CD4-positive, alpha-beta T cell (primary cell): ENCODE measurements around the gene TRPC4AP. TPM values are rescaled to one million over a fixed set of nuclear protein-coding genes. Genes with fewer than 3 reads are reported as not detected.

Experiments used
- ATAC-seq: fragments of 200-7000 bp; cut with Tn5 transposase; one replicate; pipeline ENCODE4 v1.10.0; 2022; ENCODE audit warnings: mild to moderate bottlenecking; ENCODE audit not compliant: poor library complexity
- CTCF ChIA-PET: fragments of 350-600 bp; sonication (Branson Sonifier 250); formaldehyde crosslinking; loops from one replicate; lab custom pipeline; 2021; ENCODE audit warnings: antibody characterized with exemption, inconsistent platforms; lab: Charles Lee
- POLR2A ChIA-PET: fragments of 350-600 bp; sonication (Branson Sonifier 250); formaldehyde crosslinking; loops from one replicate; lab custom pipeline; 2021; ENCODE audit warnings: antibody characterized with exemption, inconsistent platforms; lab: Charles Lee
- DNase-seq, 14 experiments: peaks; one replicate each; pipeline ENCODE4 v3.0.0-alpha.2; 2013 to 2020; ENCODE audit warnings: mixed read lengths in 2 of 14
- H3K27ac ChIP-seq, 2 donors: one replicate each; pipeline versions ENCODE4 v1.5.1 to v1.7.0; 2013; ENCODE audit warnings: low read length in 2 of 2, low read depth in 1 of 2, mild to moderate bottlenecking in 1 of 2
- H3K27me3 ChIP-seq, 2 experiments: 1 replicate in 1 of 2; 2 replicates in 1 of 2; pipeline versions ENCODE4 v1.6.1 to v1.7.0; 2013; ENCODE audit warnings: low read length in 2 of 2, control low read depth in 1 of 2, mild to moderate bottlenecking in 1 of 2, moderate library complexity in 1 of 2; ENCODE audit not compliant: insufficient read depth in 2 of 2, control insufficient read depth in 1 of 2
- H3K36me3 ChIP-seq: one replicate; pipeline ENCODE4 v1.6.1; 2013; ENCODE audit warnings: low read length, control low read depth; ENCODE audit not compliant: insufficient read depth
- H3K4me1 ChIP-seq: one replicate; pipeline ENCODE4 v1.6.1; 2013; ENCODE audit warnings: low read length, control low read depth; ENCODE audit not compliant: insufficient read depth
- H3K4me3 ChIP-seq: one replicate; pipeline ENCODE4 v1.5.1; 2013; ENCODE audit warnings: mild to moderate bottlenecking, low read length, moderate library complexity
- H3K9me3 ChIP-seq, 2 experiments: 1 replicate in 1 of 2; 2 replicates in 1 of 2; pipeline versions ENCODE4 v1.6.1 to v1.7.0; 2013; ENCODE audit warnings: low read length in 2 of 2, mild to moderate bottlenecking in 2 of 2, control low read depth in 1 of 2, moderate library complexity in 1 of 2; ENCODE audit not compliant: control insufficient read depth in 1 of 2, insufficient read depth in 1 of 2
- H3K27ac Mint-ChIP-seq: one replicate; pipeline ENCODE4 v1.8.0; 2020; ENCODE audit warnings: mixed read lengths
- H3K27me3 Mint-ChIP-seq: one replicate; pipeline ENCODE4 v1.8.0; 2021; ENCODE audit warnings: mixed read lengths
- H3K36me3 Mint-ChIP-seq: one replicate; pipeline ENCODE4 v1.8.0; 2021; ENCODE audit warnings: low read depth, mixed read lengths
- H3K4me1 Mint-ChIP-seq: one replicate; pipeline ENCODE4 v1.8.0; 2021; ENCODE audit warnings: low read depth, mixed read lengths
- H3K4me3 Mint-ChIP-seq: one replicate; pipeline ENCODE4 v1.8.0; 2020; ENCODE audit warnings: mild to moderate bottlenecking, mixed read lengths
- H3K9me3 Mint-ChIP-seq: one replicate; pipeline ENCODE4 v1.8.0; 2020; ENCODE audit warnings: mixed read lengths
- CTCF ChIP-seq: fragments of 200-600 bp; IDR thresholded peaks from one replicate; pipeline ENCODE4 v1.8.0; 2022; ENCODE audit warnings: antibody characterized with exemption, mild to moderate bottlenecking
- intact Hi-C, 2 experiments: fragments of 100-400 bp; cut with DNase I in 1 of 2; cut with micrococcal nuclease in 1 of 2; formaldehyde crosslinking; loops; one replicate each; pipeline versions ENCODE4 v1.15.1 to v1.9.0; 2023 to 2025; cut with DNase I, micrococcal nuclease
- total RNA-seq, 174 experiments: library from RNA in 2 of 174; stranded (reverse) in 2 of 174; gene quantifications; one replicate each; pipeline ENCODE4 v1.2.3 and lab custom pipeline; 2021 to 2026

The TRPC4AP gene
- total RNA-seq, 2 experiments from 2014 or later: 56.3 to 60.6 TPM

DNA sequence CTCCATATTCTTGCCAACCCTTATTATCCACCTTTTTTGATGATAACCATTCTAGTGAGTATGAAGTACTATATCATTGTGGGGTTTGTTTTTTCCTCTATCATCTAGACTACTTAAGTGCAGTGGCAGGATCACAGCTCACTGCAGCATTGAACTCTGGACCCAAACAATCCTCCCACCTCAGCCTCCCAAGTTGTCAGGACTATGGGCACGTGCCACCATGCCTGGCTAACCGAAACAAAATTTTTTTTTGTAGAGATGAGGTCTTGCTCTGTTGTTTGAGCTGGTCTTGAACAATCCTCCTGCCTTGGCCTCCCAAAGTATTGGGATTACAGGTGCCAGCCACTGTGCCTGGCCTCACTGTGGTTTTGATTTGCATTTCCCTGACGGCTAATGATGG lies 67.5 kb downstream of the TRPC4AP start:
- no peaks in the 10 kb centered on the region for H3K27me3 ChIP-seq
- ATAC-seq (no peak), DNase-seq (no peak)
- intact Hi-C loops: no loop called here
- H3K9me3 ChIP-seq: no peaks in the 10 kb centered on the region
- ChIA-PET POLR2A (no interaction called here), CTCF (interaction anchor here (1.1 kb wide), 1 partner anchor 71 kb away, joined by 3 read pairs; no protein-coding TSS in a partner anchor)
- no peaks in the 10 kb centered on the region for H3K4me1 ChIP-seq
- Mint-ChIP-seq H3K36me3 (peaks cover 75% of the 10 kb centered on the region), H3K4me3 (no peak overlapping the region), H3K9me3 (no peaks in the 10 kb centered on the region), H3K27me3 (no peaks in the 10 kb centered on the region), H3K27ac (no peak overlapping the region), H3K4me1 (no peaks in the 10 kb centered on the region)
- H3K36me3 ChIP-seq: peaks cover 51% of the 10 kb centered on the region
- H3K27ac ChIP-seq: no peak overlapping the region
- H3K4me3 ChIP-seq: no peak overlapping the region
- TF ChIP-seq CTCF: no peak

DNA sequence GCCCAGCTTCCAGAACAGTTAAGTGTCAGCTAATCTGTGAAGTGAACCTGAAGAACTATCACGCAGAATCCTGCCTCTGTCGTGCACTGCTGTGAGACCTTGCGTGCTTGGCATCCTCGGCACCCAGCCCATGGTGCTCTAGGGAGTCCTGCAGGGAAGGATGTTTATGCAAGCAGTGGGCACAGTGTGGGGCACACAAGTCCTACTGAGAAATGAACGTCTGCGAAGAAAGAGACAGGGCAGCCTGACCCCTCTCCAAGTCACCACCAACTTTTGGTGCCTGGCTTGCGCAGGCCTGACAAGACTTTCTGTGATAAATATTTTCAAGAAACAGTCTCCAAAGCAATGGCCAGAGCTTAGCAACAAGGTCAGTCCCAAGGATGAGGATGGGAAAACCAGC lies 69.0 kb downstream of the TRPC4AP start:
- POLR2A ChIA-PET: no interaction called here

DNA sequence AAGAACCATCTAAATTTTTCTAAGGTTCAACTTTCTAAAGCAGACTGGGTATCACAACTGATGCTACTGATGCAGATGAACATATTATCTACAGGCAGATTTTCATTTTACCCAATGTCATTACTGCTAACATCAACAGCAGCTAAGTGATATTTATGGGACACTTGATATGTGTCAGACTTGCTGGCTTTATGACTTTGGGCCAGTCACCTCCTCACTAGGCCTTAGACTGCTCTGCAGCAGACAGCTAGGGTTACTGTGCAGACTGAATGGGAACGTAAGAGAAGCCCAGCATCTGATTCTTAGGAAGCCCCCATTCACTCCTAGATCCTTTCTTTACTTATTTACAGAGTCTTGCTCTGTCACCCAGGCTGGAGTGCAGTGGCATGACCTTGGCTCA lies 70.8 kb downstream of the TRPC4AP start:
- H3K4me3 ChIP-seq: no peak overlapping the region
- peaks cover 73% of the 10 kb centered on the region for H3K36me3 ChIP-seq
- CTCF ChIA-PET: no interaction called here
- no peak for TF ChIP-seq CTCF
- POLR2A ChIA-PET: no interaction called here
- DNase-seq: no peak
- H3K9me3 Mint-ChIP-seq: no peaks in the 10 kb centered on the region
- intact Hi-C loops: no loop called here
- H3K27ac Mint-ChIP-seq: no peak overlapping the region
- H3K27ac ChIP-seq: no peak overlapping the region
- no peaks in the 10 kb centered on the region for H3K9me3 ChIP-seq
- no peaks in the 10 kb centered on the region for H3K27me3 ChIP-seq
- H3K27me3 Mint-ChIP-seq: no peaks in the 10 kb centered on the region
- no peaks in the 10 kb centered on the region for H3K4me1 ChIP-seq
- H3K36me3 Mint-ChIP-seq: peaks cover 78% of the 10 kb centered on the region
- H3K4me3 Mint-ChIP-seq: no peak overlapping the region
- no peak for ATAC-seq
- H3K4me1 Mint-ChIP-seq: no peaks in the 10 kb centered on the region

More for the DNA sequence above, 69.0 kb downstream of the TRPC4AP start:
- ATAC-seq (no peak), DNase-seq (no peak)
- Mint-ChIP-seq H3K9me3 (no peaks in the 10 kb centered on the region), H3K27ac (no peak overlapping the region), H3K27me3 (no peaks in the 10 kb centered on the region), H3K4me3 (no peak overlapping the region), H3K36me3 (peaks cover 80% of the 10 kb centered on the region), H3K4me1 (no peaks in the 10 kb centered on the region)
- CTCF ChIA-PET: interaction anchor here (0.6 to 1.0 kb wide), 2 partner anchors 9 to 10 kb away, joined by 3 to 4 read pairs; no protein-coding TSS in a partner anchor
- Histone ChIP-seq H3K27ac (no peak overlapping the region), H3K9me3 (no peaks in the 10 kb centered on the region), H3K4me3 (no peak overlapping the region), H3K36me3 (peaks cover 60% of the 10 kb centered on the region), H3K4me1 (no peaks in the 10 kb centered on the region), H3K27me3 (no peaks in the 10 kb centered on the region)
- intact Hi-C loops: no loop called here
- no peak for TF ChIP-seq CTCF
